Fibroblast of lung (primary cell): ENCODE results near the gene APH1B.

ENCODE experiments used
- CTCF ChIP-seq, 2 donors: IDR thresholded peaks in 1 of 2; conservative IDR thresholded peaks in 1 of 2; 1 replicate in 1 of 2; 2 replicates in 1 of 2; pipeline ENCODE4 v1.5.1; 2011 to 2012; ENCODE audit warnings: low read length in 2 of 2, control low read depth in 1 of 2, inconsistent platforms in 1 of 2, low read depth in 1 of 2, mild to moderate bottlenecking in 1 of 2
- EZH2 ChIP-seq: IDR thresholded peaks from 2 replicates; pipeline ENCODE4 v1.5.1; 2012; ENCODE audit warnings: low read length, control low read depth, mild to moderate bottlenecking; ENCODE audit errors: missing control alignments

GRCh38 chr15:63353887-63354286 is 76.5 kb downstream of the APH1B start:
- TF ChIP-seq CTCF (conservative IDR thresholded peaks at IDR 0.05 in 1 of 2, IDR thresholded peaks at IDR 0.05 in 1 of 2; ENCODE audit: low read depth in 1 of 2, low read length in 2 of 2) (no peak), EZH2 (no peak)
